GM19463 (cell line): ENCODE results near the gene ARHGEF25.
"Not testable (repeated sequence)": the region's sequence is repeated elsewhere in the genome, so short reads cannot be mapped to it uniquely, and the experiment has no call there.

ENCODE experiments used
- ATAC-seq: cut with Tn5 transposase; IDR thresholded peaks from one replicate; pipeline ENCODE4 v1.9.1; 2021; ENCODE audit warnings: mild to moderate bottlenecking, moderate library complexity; ENCODE audit not compliant: unreplicated experiment

The ARHGEF25 gene

DNA sequence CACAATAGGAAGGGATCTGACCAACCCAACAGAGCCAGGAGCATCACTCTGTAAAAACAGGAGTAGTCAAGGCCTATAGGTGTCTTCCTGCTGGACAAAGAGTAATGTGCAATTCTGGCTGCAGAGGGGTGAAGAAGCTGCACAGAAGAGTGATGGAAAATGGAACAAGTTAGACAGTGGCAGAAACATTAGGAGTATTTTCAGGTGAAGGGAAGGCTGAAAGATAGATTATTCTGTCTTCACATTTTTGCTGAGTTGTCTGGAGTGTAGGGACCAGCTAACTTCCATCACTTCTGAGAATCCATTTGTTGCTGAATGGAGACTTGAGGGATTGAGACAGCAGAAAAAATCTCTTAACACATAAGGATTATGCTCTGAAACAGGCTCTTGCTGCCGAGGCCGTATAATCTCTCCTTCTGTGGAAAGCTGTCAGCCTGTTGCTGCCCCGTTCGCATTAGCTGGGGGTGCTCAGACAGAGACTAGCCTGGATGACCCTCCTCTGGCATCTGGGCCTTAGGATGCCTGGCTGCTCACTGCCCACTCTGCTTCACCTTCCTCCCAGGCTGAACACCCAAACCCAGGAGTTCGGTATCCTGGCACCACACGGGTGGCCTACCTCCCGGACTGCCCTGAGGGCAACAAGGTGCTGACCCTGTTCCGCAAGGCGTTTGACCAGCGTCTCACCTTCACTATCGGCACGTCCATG lies 3.1 kb upstream of the ARHGEF25 start:
- no peak for ATAC-seq

DNA sequence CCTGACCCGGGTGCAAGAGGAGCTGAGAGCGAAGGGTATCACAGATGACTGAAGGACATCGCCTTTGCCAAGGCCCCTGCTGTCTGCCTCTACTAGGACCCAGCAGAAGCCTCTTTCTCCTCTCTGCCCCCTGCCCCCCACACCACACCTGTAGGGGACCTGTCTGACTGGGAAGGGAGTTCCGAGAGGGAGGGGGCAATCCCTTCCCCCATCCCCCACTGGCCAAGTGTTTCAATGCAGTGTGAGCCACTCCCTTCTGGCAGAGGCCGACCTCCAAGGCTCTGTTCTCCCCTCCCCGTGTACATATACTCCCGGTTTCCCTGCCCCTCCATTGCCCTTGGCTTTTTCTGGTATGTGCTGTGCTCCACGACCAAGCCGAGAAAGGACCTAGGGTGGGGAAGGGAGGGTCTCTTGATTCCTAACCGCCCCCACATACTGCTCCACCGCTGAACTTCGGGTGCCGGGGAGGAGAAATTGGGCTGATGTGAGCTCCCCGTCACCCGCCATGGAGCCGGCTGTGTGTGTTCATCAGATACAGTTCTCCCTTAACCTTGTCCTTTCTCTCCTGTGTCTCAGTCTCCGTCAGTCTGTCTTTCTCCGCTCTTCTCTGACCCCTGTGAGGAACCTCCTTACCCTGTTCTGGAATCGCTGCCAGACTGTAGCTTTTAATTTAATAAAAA lies 2.0 kb upstream of the ARHGEF25 start:
- ATAC-seq: no peak

DNA sequence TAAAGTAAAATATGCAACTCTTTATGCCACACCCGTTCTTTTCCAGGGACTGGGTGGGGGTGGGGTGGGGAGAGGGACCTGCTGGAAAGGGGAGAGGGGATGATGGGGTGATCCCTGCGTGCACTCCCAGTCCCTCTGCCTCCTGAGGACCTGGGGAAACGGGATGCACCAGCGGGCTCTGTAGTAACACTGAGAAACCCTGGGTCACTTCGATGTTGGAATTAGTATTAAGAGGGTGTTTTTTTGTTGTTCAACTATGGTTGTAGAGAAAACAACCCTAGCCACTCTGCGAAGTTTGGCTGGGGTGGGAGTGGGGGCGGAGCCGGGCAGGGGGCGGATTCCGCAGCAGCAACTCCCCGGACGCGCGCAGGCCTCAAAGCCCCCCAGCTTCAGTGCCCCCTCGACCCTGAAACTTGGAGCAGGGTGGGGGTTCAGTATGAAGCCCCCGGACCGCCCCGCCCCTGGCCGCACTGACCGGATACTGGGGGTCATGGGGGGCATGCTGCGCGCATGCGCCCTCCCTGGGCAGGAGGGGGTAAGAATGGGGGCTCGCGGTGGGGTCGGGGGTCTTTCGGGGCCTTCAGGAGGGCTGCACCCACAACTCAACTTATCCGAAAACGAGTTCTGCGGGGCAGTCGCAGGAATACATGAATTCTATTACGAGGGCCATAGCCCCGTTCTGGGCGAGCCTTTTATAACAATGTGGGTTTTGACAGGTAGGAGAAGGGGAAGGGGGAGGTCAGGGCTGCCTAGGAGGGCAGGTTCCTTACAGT lies 1.3 kb upstream of the ARHGEF25 start:
- ATAC-seq: no peak

GRCh38 chr12:57610554-57611107 lies 604 bp upstream of the ARHGEF25 start:
- ATAC-seq: no peak

- ATAC-seq: no peak
These were observed 834 bp downstream of the ARHGEF25 start for GRCh38 chr12:57611827-57612710.

DNA sequence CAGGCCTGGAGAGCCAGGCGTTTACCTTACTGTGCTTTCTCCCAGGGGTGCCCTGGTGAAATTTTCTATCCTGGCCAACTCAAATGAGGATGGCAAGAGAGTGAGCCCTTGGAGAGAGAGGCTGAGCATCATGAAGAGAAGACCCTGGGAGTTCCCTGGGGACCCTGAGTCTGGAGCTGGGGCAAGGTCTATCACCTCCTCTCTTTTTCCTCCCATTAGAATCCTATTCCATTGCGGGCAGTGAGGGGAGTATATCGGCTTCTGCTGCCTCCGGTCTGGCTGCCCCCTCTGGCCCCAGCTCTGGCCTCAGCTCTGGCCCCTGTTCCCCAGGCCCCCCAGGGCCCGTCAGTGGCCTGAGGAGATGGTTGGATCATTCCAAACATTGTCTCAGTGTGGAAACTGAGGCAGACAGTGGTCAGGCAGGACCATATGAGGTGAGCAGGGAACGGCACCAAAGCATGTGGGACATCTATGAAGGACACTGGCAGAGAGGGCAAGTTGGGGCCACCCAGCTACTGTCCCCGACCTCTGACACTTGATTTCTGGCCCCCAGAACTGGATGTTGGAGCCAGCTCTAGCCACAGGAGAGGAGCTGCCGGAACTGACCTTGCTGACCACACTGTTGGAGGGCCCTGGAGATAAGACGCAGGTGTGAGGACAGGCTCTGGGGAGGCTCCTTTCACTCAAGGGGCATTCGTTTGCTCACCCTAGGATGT lies 1.6 kb downstream of the ARHGEF25 start:
- no peak for ATAC-seq

DNA sequence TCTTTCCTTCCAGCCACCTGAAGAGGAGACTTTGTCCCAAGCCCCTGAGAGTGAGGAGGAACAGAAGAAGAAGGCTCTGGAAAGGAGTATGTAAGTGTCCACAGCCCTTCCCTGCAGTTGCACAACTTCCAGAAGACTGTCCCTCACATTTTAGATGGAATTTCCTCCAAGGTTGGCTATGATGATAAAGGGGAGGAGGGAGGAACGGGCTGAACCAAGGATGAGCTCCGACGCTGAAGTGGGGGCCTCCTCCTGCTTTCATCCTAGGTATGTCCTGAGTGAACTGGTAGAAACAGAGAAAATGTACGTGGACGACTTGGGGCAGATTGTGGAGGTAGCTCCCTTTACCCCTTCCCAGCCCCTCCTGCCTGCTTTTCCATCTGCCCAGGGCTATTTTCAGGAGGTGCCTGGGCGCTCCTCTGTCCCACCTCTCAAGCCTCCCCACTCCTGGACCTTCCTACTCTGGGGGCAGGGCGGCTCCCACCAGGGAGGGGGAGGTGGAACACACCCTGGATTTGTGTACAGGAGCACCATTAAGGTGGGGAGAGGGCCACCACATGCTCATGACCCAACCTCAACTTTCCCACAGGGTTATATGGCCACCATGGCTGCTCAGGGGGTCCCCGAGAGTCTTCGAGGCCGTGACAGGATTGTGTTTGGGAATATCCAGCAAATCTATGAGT lies 2.3 kb downstream of the ARHGEF25 start:
- ATAC-seq: no peak

DNA sequence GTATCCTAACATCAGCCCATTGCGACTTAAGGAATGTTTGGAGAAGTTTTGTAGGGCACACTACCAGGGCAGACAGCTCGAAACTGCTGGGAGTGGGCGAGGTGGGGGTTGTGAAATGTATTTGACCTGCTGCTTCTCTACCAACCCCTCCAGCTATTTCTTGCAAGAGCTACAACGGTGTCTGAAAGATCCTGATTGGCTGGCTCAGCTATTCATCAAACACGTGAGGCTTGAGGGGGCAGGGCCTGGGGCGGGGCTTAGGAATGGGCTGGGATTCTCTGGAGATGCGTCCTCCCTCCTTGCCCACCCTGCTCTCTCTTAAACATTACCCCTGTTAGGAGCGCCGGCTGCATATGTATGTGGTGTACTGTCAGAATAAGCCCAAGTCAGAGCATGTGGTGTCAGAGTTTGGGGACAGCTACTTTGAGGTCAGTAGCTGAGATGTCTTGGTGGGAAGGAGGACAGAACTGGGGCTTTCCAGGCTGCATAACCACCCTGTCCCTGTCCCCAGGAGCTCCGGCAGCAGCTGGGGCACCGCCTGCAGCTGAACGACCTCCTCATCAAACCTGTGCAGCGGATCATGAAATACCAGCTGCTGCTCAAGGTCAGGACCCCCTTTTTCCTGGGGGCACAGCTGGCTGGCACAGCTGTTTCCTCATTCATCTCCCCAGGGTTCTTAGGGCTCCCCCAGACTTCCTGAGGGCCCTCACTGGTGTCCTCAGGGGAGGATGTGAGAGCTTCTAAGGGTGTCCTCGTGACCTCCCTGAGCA lies 3.1 kb downstream of the ARHGEF25 start:
- peak; percentile 62 for ATAC-seq

- ATAC-seq: no peak
These were observed 3.8 kb downstream of the ARHGEF25 start for GRCh38 chr12:57614948-57615500.

DNA sequence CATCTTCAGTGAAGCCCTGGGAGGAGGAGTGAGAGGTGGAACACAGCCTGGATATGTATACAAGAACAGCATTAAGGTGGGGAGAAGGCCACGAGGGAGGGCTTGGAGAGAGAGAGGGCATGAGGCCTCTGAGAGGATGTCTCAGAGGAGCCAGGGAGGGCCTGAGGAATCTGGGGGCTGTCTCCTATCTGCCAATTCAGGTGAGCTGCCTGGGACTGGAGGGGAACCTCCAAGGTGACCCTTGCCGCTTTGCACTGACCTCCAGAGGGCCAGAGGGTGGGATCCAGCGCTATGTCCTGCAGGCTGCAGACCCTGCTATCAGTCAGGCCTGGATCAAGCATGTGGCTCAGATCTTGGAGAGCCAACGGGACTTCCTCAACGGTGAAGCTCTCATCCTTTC lies 4.4 kb downstream of the ARHGEF25 start:
- no peak for ATAC-seq

DNA sequence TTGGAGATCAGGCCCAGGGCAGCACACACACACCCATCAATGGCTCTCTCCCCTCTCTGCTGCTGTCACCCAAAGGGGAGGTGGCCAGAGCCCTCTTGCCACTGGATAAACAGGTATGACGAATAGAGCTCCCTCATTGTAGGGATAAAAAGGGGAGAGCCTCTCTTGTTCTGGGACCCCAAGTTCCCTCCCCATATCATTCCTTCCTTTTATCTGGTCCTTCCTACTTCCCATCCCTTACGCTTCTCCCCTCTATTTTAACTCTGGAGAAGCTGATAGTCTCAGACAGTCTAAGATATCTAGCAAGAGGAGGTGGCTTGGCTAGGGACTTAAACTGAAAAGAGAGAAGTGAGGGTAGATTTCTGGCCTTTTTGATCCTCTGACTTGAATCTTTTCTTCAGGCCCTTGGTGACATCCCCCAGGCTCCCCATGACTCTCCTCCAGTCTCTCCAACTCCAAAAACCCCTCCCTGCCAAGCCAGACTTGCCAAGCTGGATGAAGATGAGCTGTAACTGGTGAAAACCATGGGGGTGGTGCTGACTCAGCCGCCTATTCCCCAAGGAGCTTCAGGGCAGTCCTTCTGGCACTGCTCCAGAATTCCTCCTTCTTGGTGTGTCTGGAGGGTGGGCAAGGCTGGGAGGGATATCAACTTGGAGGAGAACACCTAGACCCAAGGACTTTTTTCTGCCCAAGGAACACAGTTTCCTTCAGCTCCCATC lies 5.3 kb downstream of the ARHGEF25 start:
- no peak for ATAC-seq

DNA sequence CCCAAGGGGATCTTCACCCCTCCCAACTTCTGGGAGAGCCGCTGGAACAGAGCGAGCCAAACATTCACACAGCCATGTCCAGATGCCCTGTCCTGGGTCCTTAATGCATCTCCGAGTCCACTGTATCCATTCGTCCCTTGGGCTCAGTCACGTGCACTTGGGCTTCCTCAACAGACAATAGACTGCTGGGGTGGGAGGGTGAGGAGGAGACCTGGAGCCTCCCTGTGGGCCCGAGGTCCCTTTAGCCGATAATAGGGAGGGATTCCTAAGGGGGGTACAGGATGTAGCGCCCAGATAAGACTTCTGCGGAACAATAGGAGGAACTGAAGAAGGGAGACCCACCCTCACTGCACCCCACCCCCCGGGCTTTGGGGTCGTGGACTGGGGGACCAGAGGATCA lies 6.7 kb downstream of the ARHGEF25 start:
- ATAC-seq: no peak

DNA sequence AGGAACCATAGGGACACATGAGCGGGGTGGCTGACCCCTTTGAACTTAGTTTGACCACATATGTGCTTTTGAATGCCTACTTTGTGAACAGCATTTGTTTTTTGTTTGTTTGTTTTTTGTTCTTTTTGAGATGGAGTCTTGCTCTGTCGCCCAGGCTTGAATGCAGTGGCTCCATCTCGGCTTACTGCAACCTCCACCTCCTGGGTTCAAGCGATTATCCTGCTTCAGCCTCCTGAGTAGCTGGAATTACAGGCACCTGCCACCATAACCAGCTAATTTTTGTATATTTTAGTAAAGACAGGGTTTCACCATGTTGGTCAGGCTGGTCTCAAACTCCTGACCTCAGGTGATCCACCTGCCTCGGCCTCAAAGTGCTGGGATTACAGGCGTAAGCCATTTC lies 7.2 kb downstream of the ARHGEF25 start:
- not testable (repeated sequence) for ATAC-seq

DNA sequence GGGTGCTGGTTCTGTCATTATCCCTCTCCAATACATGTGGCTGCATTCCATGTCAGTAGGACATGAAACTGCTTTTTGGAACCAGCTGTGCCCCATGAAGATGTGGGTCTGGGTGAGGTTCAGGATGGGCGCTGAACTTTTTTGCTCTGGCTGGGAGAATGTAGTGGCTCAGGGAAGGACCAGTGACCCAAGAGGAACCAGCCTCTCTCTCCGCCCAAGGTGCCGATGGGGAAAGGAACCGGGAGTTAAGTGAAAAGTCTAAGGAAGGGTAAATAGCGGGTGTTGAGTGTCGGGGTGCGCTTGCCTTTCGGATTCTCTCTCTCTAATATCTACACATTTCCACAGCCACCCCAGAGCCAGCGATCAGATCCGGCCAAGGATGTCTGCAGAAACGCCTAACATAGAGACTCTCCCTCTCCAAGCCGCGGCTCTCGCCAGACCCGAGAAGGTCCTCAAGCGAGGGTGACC lies 7.8 kb downstream of the ARHGEF25 start:
- ATAC-seq: no peak

GRCh38 chr12:57619434-57620244 lies 8.4 kb downstream of the ARHGEF25 start:
- ATAC-seq: no peak

DNA sequence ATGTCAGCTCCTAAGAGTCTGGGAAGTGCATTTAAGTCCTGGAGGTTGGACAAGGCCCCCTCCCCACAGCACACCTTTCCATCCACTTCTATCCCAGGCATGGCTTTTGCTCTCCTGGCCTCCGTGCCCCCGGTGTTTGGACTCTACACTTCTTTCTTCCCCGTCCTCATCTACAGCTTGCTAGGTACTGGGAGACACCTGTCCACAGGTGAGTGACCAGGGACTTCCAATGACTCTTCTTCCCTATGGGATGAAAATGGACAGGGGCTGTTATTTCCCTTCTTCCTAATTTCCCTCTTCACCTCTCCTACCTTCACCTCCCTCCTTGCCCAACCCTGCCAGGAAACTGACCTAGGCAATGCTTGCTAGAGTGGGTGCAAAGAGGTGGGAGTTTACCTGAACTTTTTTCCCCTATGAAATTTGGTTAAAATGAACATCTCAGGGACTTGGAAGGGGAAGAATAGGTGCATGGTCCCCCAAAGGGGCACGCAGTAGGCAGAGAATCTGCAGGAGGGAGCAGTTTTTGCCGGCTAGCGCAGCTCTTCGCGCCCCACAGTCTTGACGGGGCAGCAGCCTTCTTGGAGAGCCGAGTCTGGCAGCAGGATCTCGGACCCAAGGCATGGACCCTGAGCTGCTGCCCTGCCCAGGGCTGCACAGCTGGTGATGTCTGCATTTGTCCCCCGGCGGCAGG lies 9.2 kb downstream of the ARHGEF25 start:
- no peak for ATAC-seq
